Measurements from ENCODE around the gene NIN. TPM values are rescaled to one million over a fixed set of nuclear protein-coding genes. Genes with fewer than 3 reads are reported as not detected.

NIN gene, protein sequence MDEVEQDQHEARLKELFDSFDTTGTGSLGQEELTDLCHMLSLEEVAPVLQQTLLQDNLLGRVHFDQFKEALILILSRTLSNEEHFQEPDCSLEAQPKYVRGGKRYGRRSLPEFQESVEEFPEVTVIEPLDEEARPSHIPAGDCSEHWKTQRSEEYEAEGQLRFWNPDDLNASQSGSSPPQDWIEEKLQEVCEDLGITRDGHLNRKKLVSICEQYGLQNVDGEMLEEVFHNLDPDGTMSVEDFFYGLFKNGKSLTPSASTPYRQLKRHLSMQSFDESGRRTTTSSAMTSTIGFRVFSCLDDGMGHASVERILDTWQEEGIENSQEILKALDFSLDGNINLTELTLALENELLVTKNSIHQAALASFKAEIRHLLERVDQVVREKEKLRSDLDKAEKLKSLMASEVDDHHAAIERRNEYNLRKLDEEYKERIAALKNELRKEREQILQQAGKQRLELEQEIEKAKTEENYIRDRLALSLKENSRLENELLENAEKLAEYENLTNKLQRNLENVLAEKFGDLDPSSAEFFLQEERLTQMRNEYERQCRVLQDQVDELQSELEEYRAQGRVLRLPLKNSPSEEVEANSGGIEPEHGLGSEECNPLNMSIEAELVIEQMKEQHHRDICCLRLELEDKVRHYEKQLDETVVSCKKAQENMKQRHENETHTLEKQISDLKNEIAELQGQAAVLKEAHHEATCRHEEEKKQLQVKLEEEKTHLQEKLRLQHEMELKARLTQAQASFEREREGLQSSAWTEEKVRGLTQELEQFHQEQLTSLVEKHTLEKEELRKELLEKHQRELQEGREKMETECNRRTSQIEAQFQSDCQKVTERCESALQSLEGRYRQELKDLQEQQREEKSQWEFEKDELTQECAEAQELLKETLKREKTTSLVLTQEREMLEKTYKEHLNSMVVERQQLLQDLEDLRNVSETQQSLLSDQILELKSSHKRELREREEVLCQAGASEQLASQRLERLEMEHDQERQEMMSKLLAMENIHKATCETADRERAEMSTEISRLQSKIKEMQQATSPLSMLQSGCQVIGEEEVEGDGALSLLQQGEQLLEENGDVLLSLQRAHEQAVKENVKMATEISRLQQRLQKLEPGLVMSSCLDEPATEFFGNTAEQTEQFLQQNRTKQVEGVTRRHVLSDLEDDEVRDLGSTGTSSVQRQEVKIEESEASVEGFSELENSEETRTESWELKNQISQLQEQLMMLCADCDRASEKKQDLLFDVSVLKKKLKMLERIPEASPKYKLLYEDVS (N-terminal part only)
- total RNA-seq = 10 to 100 TPM; 50.3 to 56.5 TPM

DNA sequence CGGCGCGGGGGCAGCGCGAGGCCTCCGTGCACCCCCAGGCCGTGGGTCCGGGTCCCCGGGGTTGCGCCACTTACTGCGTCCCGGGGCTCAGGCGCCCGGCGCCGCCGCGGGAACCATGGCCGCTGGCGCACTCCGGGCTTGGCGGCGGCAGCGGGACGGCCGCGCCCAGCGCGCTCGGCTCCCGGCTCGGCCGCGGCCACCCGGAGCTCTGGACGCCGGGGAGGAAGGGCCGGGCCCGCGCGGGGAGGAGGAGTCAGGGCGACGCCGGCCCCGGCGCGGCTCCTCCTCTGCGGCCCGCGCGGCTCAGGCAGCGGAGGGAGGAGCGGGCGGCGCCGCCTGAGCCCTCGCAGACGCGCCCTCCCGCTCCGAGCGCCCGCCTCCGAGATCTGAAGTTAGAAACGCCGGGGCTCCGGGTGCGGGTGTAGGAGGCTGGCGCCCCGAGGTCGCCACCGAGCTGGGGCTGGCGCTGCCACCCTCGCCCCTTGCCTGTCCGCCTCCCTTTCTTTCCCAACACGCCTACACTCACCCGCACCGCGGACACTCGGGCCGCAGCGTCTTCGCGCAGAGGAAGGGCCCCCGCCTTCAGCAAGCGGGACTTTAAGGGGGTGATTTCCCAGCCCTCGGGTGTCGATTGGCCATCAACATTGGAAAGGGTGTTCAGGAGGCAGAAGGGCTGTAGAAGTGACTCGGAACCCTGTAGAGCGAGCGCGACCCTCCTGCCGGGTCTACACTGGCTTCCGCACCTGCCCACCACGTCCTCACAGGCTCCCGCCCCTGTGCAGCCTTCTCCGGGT is at the start of gene NIN:
NIN (minus strand) TSS at position 231 of the 794 bp plus-strand sequence. CDS start 9,106 bp downstream, outside the sequence.
- ChIA-PET CTCF (interaction anchor here (5.3 kb wide), 1 partner anchor 29 kb away, joined by 23 read pairs; no protein-coding TSS in a partner anchor), POLR2A (interaction anchor here (0.8 to 4.5 kb wide), 9 partner anchors 9 to 1211 kb away, joined by 3 to 19 read pairs (median 3); partner anchors contain the start of genes MGAT2 and RPL36AL)
- Mint-ChIP-seq H3K27ac (peak within 1 kb of the TSS; percentile 79), H3K4me3 (peak within 1 kb of the TSS; percentile 90), H3K9me3 (no peaks in the 10 kb centered on the region), H3K36me3 (ENCODE audit: low read depth) (peaks cover 24% of the 10 kb centered on the region), H3K4me1 (peaks cover 34% of the 10 kb centered on the region), H3K27me3 (peaks cover 13% of the 10 kb centered on the region)
- DNase-seq = peak; percentile 75

DNA sequence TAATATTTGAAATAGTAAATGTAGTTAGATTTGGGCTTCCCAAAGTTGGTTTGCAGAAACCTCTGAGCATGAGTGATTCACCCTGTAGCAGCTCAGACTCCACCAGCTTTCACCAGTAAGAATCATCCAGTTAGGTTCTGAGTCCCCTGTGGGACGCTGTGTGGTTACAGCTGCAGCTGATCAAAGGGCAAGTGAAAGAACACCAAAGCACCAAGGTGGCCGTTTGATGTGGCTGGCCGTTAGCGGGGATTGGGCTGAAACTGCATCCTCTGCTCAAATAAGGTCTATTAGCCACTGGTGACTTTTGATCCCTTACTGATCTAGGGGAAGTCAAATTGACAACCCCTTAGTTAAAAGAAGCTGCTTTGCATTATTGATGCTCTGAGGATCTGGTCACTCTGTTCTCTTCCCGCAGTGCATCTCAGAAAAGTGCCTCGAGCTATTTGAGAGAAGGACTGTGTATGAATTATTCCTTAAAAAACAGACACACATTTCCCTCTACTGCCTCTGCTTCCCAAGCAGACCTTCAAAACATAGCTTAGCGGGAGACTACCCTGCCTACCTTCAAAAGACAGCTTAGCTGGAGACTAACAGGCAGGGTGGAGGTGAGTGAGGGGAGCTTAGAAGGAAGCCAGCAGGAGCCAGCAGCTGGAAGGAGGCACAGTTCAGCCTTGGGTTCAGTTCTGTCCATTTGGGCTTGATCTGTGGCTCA is 44.6 kb upstream of the NIN start:
- peaks cover 3% of the 10 kb centered on the region for H3K36me3 Mint-ChIP-seq (ENCODE audit: low read depth)
- no peaks in the 10 kb centered on the region for H3K9me3 Mint-ChIP-seq
- CTCF ChIA-PET = interaction anchor here (1.2 to 1.8 kb wide), 2 partner anchors 14 to 15 kb away, joined by 4 to 9 read pairs; no protein-coding TSS in a partner anchor

DNA sequence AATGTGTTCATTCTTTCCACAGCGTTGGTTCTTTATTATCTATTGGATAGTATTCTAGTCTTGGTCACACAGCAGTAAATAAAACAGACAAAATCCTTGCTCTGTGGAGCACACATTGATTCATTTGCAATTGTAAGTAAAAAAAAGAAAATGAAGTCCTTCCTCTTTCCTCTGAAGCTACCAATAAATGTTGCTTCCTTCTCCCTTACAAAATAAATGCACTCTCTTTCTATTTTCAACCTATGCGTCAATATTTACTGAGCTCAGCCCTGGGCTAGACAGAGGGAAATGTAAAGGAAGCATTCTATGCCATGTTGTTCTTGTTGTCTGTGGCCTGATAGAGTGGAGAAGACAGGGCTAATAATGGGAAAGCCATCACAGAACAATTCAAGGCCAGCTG is 43.8 kb upstream of the NIN start:
- CTCF ChIA-PET = interaction anchor here (1.2 to 1.8 kb wide), 2 partner anchors 13 to 15 kb away, joined by 4 to 9 read pairs; no protein-coding TSS in a partner anchor
- H3K4me1 Mint-ChIP-seq = peaks cover 21% of the 10 kb centered on the region
- no peak for DNase-seq
- no peaks in the 10 kb centered on the region for H3K9me3 Mint-ChIP-seq
- no peak overlapping the region for H3K27ac Mint-ChIP-seq
- no peak overlapping the region for H3K4me3 Mint-ChIP-seq
- peaks cover 71% of the 10 kb centered on the region for H3K27me3 Mint-ChIP-seq
- H3K36me3 Mint-ChIP-seq (ENCODE audit: low read depth) = peaks cover 3% of the 10 kb centered on the region
- POLR2A ChIA-PET = no interaction called here

More for the DNA sequence above, 44.6 kb upstream of the NIN start:
- Mint-ChIP-seq H3K4me1 (peaks cover 21% of the 10 kb centered on the region), H3K4me3 (no peak overlapping the region), H3K27me3 (peaks cover 67% of the 10 kb centered on the region), H3K27ac (no peak overlapping the region)
- POLR2A ChIA-PET = interaction anchor here (1.2 kb wide), 1 partner anchor 16 kb away, joined by 4 read pairs; no protein-coding TSS in a partner anchor
- DNase-seq = peak; percentile 64

DNA sequence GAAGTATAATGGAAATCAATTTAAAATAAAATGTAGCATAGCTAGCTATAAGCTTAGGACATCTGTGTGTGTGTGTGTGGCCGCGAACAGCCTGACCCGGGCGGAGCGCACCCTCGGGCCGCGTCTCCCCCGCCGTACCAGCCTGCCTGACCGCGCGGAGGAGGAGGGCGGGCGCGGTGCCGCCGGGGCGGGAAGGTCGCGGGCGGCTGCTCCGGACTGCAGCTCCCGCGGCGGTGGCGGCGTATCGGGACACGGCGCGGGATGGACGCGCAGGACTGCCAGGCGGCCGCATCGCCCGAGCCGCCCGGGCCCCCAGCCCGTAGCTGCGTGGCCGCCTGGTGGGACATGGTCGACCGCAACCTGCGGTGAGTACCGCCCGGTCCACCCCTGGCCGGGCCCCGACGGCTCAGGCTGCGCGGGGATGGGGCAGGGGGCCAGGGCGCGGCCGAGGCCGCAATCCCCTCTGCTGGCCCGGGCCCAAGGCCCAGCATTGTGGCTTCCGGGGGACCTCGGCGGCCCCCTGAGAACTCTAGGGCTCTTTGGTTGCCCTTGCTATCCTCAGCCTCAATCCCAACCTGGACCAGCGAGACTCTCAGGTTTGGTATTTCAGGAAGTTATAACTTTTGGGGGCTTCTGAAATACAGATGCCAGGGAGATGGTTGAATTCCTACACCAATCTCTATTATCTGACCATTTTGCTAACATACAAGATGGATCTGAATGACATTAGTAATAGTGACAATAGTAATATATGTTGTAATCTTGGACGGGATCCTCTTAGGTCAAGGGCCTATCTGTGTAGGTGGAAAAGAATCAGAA is 41.2 kb upstream of the NIN start, which contains the start of gene ABHD12B:
ABHD12B (plus strand) TSS at position 140 of the 819 bp plus-strand sequence; CDS start at position 262, 122 bp downstream.
- no peaks in the 10 kb centered on the region for H3K9me3 Mint-ChIP-seq
- H3K4me1 Mint-ChIP-seq = peaks cover 21% of the 10 kb centered on the region
- H3K27me3 Mint-ChIP-seq = peaks cover 72% of the 10 kb centered on the region
- DNase-seq = no peak
- ChIA-PET POLR2A (no interaction called here), CTCF (interaction anchor here (1.4 kb wide), 1 partner anchor 12 kb away, joined by 4 read pairs; no protein-coding TSS in a partner anchor)
- H3K4me3 Mint-ChIP-seq = no peak within 1 kb of the TSS
- peaks cover 3% of the 10 kb centered on the region for H3K36me3 Mint-ChIP-seq (ENCODE audit: low read depth)
- H3K27ac Mint-ChIP-seq = no peak within 1 kb of the TSS

DNA sequence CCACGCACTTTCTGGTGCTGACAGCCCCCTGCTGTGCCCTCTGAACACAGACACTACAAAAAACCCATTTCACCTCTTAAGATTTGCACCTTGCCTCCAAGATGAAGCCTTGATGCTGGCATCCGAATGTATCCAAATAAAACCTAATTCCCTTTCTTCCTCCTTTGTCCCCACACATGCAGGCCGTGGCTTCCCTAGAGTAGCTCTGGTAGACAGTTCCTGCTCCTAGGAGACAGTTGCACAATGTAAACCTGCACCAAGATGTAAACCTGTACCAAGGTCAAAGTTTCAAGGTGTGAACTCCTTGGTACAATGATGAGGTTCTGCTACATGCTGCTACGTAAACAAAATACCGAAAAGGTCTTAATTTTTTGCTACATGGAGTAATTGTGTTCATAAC is 40.3 kb upstream of the NIN start:
- Mint-ChIP-seq H3K27me3 (peaks cover 70% of the 10 kb centered on the region), H3K9me3 (no peaks in the 10 kb centered on the region), H3K27ac (no peak overlapping the region), H3K4me1 (peaks cover 21% of the 10 kb centered on the region), H3K36me3 (ENCODE audit: low read depth) (peaks cover 3% of the 10 kb centered on the region), H3K4me3 (no peak overlapping the region)
- ChIA-PET CTCF (interaction anchor here (0.6 to 1.4 kb wide), 4 partner anchors 11 to 1194 kb away, joined by 3 to 6 read pairs (median 4); no protein-coding TSS in a partner anchor), POLR2A (no interaction called here)
- no peak for DNase-seq

DNA sequence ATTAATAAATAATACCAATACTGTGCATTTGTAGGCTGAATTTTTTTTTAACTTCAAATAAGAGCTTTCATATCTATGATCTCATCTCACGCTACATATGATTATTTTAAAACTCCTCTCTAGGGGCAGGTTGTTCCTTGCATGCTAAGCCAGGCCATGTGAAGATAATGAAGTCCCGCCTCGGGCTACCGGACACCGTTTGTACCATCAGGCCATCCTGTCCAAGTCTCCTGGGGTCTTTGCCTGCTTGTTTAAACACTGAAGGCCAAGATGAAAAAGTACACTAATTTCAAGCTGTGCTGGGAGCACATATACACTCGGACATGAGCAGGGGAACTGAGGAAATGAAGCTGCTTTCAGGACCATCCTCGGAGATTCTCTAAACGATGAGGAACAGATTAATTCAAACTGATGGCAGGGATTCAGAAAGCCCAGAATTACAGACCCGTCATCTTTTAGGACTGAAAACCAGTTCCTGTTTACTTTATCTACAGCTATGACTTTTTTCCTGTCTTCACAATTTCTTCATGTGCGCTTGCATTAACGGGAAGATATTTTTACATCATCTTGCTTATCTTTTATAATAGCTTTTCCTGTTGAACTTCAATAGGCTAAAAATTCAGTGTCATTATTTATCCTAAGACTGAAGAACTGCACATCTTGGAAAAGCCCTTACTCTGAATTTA is 34.6 kb upstream of the NIN start:
- CTCF ChIA-PET = interaction anchor here (1.5 kb wide), 1 partner anchor 265 kb away, joined by 3 read pairs; no protein-coding TSS in a partner anchor
- POLR2A ChIA-PET = interaction anchor here (1.9 kb wide), 1 partner anchor 36 kb away, joined by 4 read pairs; no protein-coding TSS in a partner anchor

DNA sequence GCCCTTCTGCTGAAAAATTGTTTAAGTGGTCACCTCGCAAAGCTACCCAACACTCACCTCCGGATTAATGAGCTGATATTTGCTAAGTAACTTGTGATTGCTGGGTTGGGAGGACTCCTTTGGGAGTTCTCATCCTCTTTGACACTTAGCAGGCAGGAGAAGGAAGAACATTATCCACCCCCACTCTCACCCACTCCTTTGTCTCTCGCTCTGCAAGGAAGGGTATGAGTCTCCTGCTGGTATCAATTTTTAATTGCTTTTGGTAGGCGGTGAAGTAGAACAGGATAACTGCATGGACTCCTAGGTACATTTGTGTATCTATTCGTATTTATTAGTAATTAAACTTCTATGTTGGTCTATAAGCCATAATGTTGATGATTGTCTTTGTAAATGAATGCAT is 34.0 kb upstream of the NIN start:
- Mint-ChIP-seq H3K27me3 (peaks cover 36% of the 10 kb centered on the region), H3K27ac (no peak overlapping the region), H3K36me3 (ENCODE audit: low read depth) (no peaks in the 10 kb centered on the region), H3K9me3 (no peaks in the 10 kb centered on the region), H3K4me1 (peaks cover 5% of the 10 kb centered on the region), H3K4me3 (no peak overlapping the region)
- no peak for DNase-seq
- POLR2A ChIA-PET = interaction anchor here (1.9 kb wide), 1 partner anchor 35 kb away, joined by 4 read pairs; no protein-coding TSS in a partner anchor
- CTCF ChIA-PET = no interaction called here

More for the DNA sequence above, 34.6 kb upstream of the NIN start:
- no peaks in the 10 kb centered on the region for H3K4me1 Mint-ChIP-seq
- no peaks in the 10 kb centered on the region for H3K9me3 Mint-ChIP-seq
- DNase-seq = no peak
- no peaks in the 10 kb centered on the region for H3K36me3 Mint-ChIP-seq (ENCODE audit: low read depth)
- no peak overlapping the region for H3K27ac Mint-ChIP-seq
- peaks cover 42% of the 10 kb centered on the region for H3K27me3 Mint-ChIP-seq
- no peak overlapping the region for H3K4me3 Mint-ChIP-seq

DNA sequence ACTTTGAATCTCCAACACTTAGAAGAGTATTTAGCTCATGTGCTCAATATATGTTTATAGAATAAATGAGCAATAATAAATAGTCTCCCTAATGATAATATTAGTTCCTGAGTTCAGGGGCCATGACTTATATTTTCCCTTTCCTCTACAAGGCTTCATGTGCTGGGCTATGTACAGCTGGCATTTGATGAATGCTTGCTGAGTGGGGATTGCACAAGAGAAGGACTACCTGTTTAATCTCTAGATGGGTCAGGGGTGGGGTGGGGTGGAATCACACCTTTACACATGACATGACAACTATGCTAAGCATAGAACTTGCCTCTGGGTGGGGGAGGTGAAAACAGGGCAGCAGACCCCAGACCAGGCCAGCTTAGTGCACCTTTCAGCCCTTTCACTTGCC is 33.3 kb upstream of the NIN start:
- Mint-ChIP-seq H3K4me1 (peaks cover 8% of the 10 kb centered on the region), H3K9me3 (no peaks in the 10 kb centered on the region)

DNA sequence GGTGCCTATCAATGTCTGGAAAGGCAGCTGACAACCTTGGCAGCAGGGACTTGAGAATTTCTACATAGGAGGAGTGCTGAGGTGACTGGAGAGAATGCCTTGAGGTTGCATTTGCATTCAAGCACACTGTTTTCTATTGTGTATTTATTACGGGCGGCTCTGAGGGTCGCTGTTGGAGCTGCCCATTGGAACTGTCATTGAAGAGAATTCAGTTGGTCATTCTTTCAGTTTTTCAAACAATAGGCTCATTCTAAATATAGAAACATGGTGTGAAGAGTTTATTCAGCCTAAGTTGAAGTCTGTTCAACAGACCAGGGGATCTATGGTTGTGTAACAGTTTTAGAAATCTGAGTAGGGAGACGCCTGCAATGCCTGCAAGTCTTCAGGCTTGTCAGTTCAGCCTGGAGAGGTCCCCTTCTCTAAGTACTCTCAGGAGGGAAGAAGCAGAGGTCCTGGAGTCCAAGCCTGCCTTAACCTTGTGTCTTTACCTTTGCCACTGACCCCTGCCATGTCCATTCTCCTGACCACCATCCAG is 31.1 kb upstream of the NIN start:
- Mint-ChIP-seq H3K36me3 (ENCODE audit: low read depth) (no peaks in the 10 kb centered on the region), H3K4me3 (no peak overlapping the region), H3K4me1 (peaks cover 12% of the 10 kb centered on the region), H3K27me3 (peaks cover 18% of the 10 kb centered on the region), H3K9me3 (no peaks in the 10 kb centered on the region), H3K27ac (no peak overlapping the region)
- ChIA-PET CTCF (interaction anchor here (0.6 to 3.0 kb wide), 4 partner anchors 13 to 261 kb away, joined by 4 to 11 read pairs (median 5); no protein-coding TSS in a partner anchor), POLR2A (no interaction called here)
- DNase-seq = no peak

More for the DNA sequence above, 33.3 kb upstream of the NIN start:
- Mint-ChIP-seq H3K27ac (no peak overlapping the region), H3K36me3 (ENCODE audit: low read depth) (no peaks in the 10 kb centered on the region), H3K27me3 (peaks cover 30% of the 10 kb centered on the region), H3K4me3 (no peak overlapping the region)
- CTCF ChIA-PET = interaction anchor here (1.1 to 3.0 kb wide), 2 partner anchors 87 to 263 kb away, joined by 3 to 11 read pairs; no protein-coding TSS in a partner anchor
- no peak for DNase-seq
- POLR2A ChIA-PET = no interaction called here

Measured in activated CD4-positive, alpha-beta memory T cell treated with anti-CD3 and anti-CD28 coated beads, Interleukin-2, amount 10 ng/mL, durations not matched to agents 7 days and 5 days (primary cell).